Thyroid gland (tissue), 4 donors: ENCODE data around the gene LAMB1. TPM values are rescaled to one million over a fixed set of nuclear protein-coding genes. Genes with fewer than 3 reads are reported as not detected.
A peak's percentile ranks its signal among the peaks of the same experiment; 100 is the strongest.

Source experiments
- DNase-seq, 2 donors: peaks; one replicate each; pipeline ENCODE4 v3.0.0-alpha.2; 2019
- H3K27ac ChIP-seq, 3 donors: fragments of 200-600 bp; sonication (generic); 1 replicate in 2 of 3; 2 replicates in 1 of 3; pipeline ENCODE4 v1.5.1; 2016 to 2019; ENCODE audit warnings: mild to moderate bottlenecking in 1 of 3, moderate library complexity in 1 of 3
- H3K27me3 ChIP-seq: fragments of 200-600 bp; sonication (generic); one replicate; pipeline ENCODE4 v1.5.1; 2019
- H3K36me3 ChIP-seq, 2 donors: fragments of 200-600 bp; sonication (generic); one replicate each; pipeline ENCODE4 v1.5.1; 2016 to 2019
- H3K4me1 ChIP-seq, 2 donors: fragments of 200-600 bp; sonication (generic); one replicate each; pipeline ENCODE4 v1.5.1; 2017 to 2019
- H3K4me3 ChIP-seq, 3 donors: fragments of 200-600 bp; sonication (generic); replicated peaks in 1 of 3; 1 replicate in 2 of 3; 2 replicates in 1 of 3; pipeline ENCODE4 v1.5.1; 2016; ENCODE audit warnings: mild to moderate bottlenecking in 1 of 3
- H3K9me3 ChIP-seq: fragments of 200-600 bp; sonication (generic); one replicate; pipeline ENCODE4 v1.5.1; 2017
- POLR2A ChIP-seq, 2 donors: fragments of 450-650 bp; IDR thresholded peaks; one replicate each; pipeline ENCODE4 v1.6.1; 2017; ENCODE audit warnings: antibody characterized with exemption in 2 of 2, mild to moderate bottlenecking in 2 of 2, moderate library complexity in 1 of 2
- WGBS, 2 donors: methylation state at CpG; one replicate each; pipeline ENCODE4 v1.1.5; 2017; 5-methylcytosine and 5-hydroxymethylcytosine counted together
- intact Hi-C: fragments of 100-400 bp; cut with DNase I; formaldehyde crosslinking; loops from one replicate; pipeline ENCODE4 v1.15.1; 2023
- total RNA-seq, 4 donors: library from RNA; depleted of rRNA; stranded (reverse); fragments of >200 nt; gene quantifications; one replicate each; pipeline ENCODE4 v1.2.3, GENCODE V29; 2016
- TF ChIP-seq, protein P1 (sequence below), 6 experiments: fragments of 200-600 bp in 3 of 6; fragments of 450-650 bp in 3 of 6; sonication (generic) in 3 of 6; IDR thresholded peaks; one replicate each; pipeline ENCODE4 v1.5.1; 2016 to 2019; ENCODE audit warnings: antibody characterized with exemption in 6 of 6, mild to moderate bottlenecking in 2 of 6, inconsistent platforms in 1 of 6, moderate library complexity in 1 of 6

The LAMB1 gene
- total RNA-seq, 4 donors from 2014 or later: 103 to 112 (median 106) TPM

DNA sequence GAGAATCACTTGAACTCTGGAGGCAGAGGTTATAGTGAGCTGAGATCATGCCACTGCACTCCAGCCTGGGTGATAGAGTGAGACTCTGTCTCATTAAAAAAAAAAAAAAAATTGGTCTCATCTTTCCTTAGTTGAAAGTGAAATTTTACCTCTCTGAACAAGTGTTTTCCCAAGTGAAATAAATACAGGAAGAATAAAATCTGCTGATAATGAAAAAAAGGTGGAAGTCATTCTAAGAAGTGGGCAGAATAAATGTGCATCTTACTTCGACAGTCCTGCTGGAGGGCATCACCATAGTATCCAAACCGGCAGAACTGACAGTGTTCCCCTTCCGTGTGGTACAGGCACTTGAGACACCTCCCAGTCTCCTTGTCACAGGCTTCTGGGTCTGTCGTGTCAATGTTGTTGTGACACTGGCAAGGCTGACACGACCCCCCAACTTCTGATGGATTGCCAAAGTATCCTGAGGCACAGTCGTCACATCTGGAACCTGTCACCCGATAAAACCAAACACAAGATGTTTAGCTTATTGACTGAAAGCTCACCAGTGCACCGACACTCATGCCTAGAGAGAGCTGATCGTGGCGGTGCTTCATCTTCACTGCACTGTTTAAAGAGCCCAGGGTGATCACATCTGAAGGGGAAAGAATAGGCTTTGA lies 49.6 kb downstream of the LAMB1 start:
- peaks cover 0 to 47% of the 10 kb centered on the region in 2 donors for H3K36me3 ChIP-seq
- intact Hi-C loops: no loop called here
- DNase-seq: no peak
- no peak overlapping the region for H3K4me3 ChIP-seq
- no peaks in the 10 kb centered on the region for H3K9me3 ChIP-seq
- peak overlapping the region in 2 of 3 donors; percentile 43 to 85 for H3K27ac ChIP-seq
- 80 to 84% methylated on average over 10 of the region's 10 CpGs for WGBS, 2 donors
- TF ChIP-seq, protein P1, sequence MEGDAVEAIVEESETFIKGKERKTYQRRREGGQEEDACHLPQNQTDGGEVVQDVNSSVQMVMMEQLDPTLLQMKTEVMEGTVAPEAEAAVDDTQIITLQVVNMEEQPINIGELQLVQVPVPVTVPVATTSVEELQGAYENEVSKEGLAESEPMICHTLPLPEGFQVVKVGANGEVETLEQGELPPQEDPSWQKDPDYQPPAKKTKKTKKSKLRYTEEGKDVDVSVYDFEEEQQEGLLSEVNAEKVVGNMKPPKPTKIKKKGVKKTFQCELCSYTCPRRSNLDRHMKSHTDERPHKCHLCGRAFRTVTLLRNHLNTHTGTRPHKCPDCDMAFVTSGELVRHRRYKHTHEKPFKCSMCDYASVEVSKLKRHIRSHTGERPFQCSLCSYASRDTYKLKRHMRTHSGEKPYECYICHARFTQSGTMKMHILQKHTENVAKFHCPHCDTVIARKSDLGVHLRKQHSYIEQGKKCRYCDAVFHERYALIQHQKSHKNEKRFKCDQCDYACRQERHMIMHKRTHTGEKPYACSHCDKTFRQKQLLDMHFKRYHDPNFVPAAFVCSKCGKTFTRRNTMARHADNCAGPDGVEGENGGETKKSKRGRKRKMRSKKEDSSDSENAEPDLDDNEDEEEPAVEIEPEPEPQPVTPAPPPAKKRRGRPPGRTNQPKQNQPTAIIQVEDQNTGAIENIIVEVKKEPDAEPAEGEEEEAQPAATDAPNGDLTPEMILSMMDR (IDR thresholded peaks at IDR 0.05): no peak
- no peak for TF ChIP-seq POLR2A (IDR thresholded peaks at IDR 0.05)
- peaks cover 20 to 30% of the 10 kb centered on the region in 2 donors for H3K4me1 ChIP-seq
- no peaks in the 10 kb centered on the region for H3K27me3 ChIP-seq

DNA sequence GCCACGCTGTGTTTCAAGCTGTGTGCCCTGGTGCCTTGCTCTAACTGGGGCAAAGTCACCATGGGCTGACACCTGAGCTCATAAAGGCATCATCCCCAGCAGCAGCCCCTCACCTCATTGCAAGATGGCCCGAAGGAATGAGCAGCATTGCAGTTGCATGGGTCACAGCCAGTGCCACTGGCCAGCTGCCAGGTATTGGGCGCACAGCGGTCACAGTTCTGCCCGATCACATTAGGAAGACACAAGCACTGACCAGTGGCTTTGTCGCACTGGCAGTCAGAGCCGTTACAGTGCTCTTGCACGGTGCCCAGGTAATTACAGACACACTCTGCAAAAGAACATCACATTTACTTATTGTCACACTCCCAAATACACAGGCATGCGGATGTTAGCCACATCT lies 51.1 kb downstream of the LAMB1 start:
- H3K9me3 ChIP-seq: no peaks in the 10 kb centered on the region
- 67 to 75% methylated on average over 7 to 9 of the region's 9 CpGs for WGBS, 2 donors
- peaks cover 0 to 42% of the 10 kb centered on the region in 2 donors for H3K36me3 ChIP-seq
- peak overlapping the region; percentile 1 to 85 (median 43) for H3K27ac ChIP-seq
- TF ChIP-seq, protein P1 (IDR thresholded peaks at IDR 0.05): no peak
- TF ChIP-seq POLR2A (IDR thresholded peaks at IDR 0.05): no peak
- H3K4me3 ChIP-seq: no peak overlapping the region
- peaks cover 20 to 30% of the 10 kb centered on the region in 2 donors for H3K4me1 ChIP-seq
- no peaks in the 10 kb centered on the region for H3K27me3 ChIP-seq
- DNase-seq: peak; percentile 45 to 58
- intact Hi-C loops: no loop called here

DNA sequence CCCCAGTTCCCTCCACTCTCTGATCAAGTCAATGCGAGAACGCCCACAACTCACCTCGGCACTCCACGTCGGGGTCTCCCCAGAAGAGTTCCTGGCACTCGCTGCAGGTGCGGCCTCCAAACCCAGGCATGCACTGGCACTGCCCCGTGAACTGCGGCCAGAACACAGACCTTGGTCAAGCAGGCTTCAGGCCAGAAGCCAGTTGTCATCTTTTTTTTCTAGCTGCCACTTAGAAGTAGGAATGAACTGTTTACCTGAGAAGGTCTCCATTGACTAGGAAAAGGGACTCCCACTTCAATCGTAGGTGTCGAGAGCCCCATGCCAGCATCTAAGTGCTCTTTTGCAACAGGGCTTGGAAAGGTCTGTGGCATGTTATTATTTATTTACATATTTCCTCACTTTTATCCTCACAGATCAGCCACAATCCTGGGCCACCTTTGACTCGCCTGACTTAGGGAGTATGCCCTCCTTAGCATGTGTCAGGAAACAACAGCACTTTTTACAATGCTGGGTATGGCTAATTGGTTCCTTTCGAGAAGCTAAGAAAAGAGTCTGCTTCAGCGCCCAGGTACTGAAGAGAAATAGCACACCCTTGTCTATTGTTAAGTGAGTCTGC lies 51.7 kb downstream of the LAMB1 start:
- Histone ChIP-seq H3K9me3 (no peaks in the 10 kb centered on the region), H3K4me3 (no peak overlapping the region), H3K4me1 (peaks cover 20 to 30% of the 10 kb centered on the region in 2 donors), H3K27ac (peak overlapping the region; percentile 1 to 85 (median 43)), H3K27me3 (no peaks in the 10 kb centered on the region), H3K36me3 (peaks cover 0 to 44% of the 10 kb centered on the region in 2 donors)
- WGBS, 2 donors: 47 to 59% methylated on average over 14 of the region's 14 CpGs
- DNase-seq: peak; percentile 62 to 66
- TF ChIP-seq, protein P1 (IDR thresholded peaks at IDR 0.05): no peak
- TF ChIP-seq POLR2A (IDR thresholded peaks at IDR 0.05): no peak
- intact Hi-C loops: no loop called here

DNA sequence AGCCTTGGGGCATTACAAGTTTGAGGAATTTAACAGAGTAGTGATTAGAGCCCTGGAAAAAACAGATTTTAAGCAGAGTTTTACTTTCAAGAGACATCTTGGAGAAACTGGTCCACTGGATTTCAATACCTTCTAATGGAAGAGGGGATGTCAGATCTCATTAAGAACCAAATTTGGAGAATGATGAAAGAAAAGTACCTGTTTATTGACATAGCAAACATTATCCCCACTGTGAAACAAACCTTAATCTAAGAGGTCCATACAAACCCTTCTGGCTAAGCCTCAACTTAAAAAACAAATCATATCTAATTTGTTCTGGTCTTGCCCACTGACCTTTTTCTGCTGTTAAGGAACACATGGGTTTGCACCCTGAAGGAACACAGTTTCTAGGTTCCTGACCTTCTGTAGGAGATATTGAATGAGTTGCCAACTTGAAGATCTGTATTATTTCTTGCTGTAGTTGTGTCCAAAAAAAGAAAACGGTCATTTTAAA lies 53.5 kb downstream of the LAMB1 start:
- Histone ChIP-seq H3K27ac (peak overlapping the region in 1 of 3 donors; percentile 14), H3K27me3 (no peaks in the 10 kb centered on the region), H3K36me3 (peaks cover 0 to 33% of the 10 kb centered on the region in 2 donors), H3K9me3 (no peaks in the 10 kb centered on the region), H3K4me3 (no peak overlapping the region), H3K4me1 (peaks cover 28 to 45% of the 10 kb centered on the region in 2 donors)
- DNase-seq: no peak
- 93 to 100% methylated on average over 1 of the region's 1 CpG for WGBS, 2 donors
- intact Hi-C loops: loop anchor here (10.0 kb wide), 1 partner anchor 55 kb away; the partner anchor contains the start of gene LAMB1
- no peak for TF ChIP-seq POLR2A (IDR thresholded peaks at IDR 0.05)
- TF ChIP-seq, protein P1 (IDR thresholded peaks at IDR 0.05): no peak
